Bronchial epithelial cell (primary cell): ENCODE measurements around the gene MCOLN1. TPM values are rescaled to one million over a fixed set of nuclear protein-coding genes. Genes with fewer than 3 reads are reported as not detected.
"Not testable (repeated sequence)": the region's sequence is repeated elsewhere in the genome, so short reads cannot be mapped to it uniquely, and the experiment has no call there.

Experiments
- DNase-seq: peaks from one replicate; pipeline ENCODE4 v3.0.0-alpha.2; 2010; ENCODE audit warnings: low read depth
- FAIRE-seq: peaks from 2 replicates; lab custom pipeline; 2011; peaks lifted over from hg19 to GRCh38; lab: Jason Lieb, UNC
- H3K27me3 ChIP-seq: 2 replicates; pipeline ENCODE4 v1.5.1; 2011; ENCODE audit warnings: low read length; ENCODE audit not compliant: control insufficient read depth, insufficient read depth
- H3K36me3 ChIP-seq: 2 replicates; pipeline ENCODE4 v1.5.1; 2011; ENCODE audit warnings: low read length; ENCODE audit not compliant: control insufficient read depth, insufficient read depth
- H3K4me3 ChIP-seq: 2 replicates; pipeline ENCODE4 v1.5.1; 2011; ENCODE audit warnings: mild to moderate bottlenecking, low read depth, low read length, control low read depth
- CTCF ChIP-seq: IDR thresholded peaks from 2 replicates; pipeline ENCODE4 v1.5.1; 2011; ENCODE audit warnings: mild to moderate bottlenecking, moderate library complexity, low read length, control low read depth, inconsistent platforms; ENCODE audit not compliant: insufficient read depth, severe bottlenecking
- total RNA-seq: library from RNA; depleted of rRNA; stranded (reverse); fragments of >200 nt; gene quantifications from 2 replicates; pipeline ENCODE4 v1.2.1, GENCODE V29; 2014

Gene MCOLN1
- total RNA-seq, 1 donor from 2014 or later: 3.7 TPM

- TF ChIP-seq CTCF: no peak
- peaks cover 5% of the 10 kb centered on the region for H3K36me3 ChIP-seq
- no peak overlapping the region for H3K4me3 ChIP-seq
- FAIRE-seq: no peak
- no peaks in the 10 kb centered on the region for H3K27me3 ChIP-seq
- DNase-seq: no peak
Observed at GRCh38 chr19:7562646-7563393, 40.4 kb downstream of the MCOLN1 start.

GRCh38 chr19:7564866-7565265, 42.4 kb downstream of the MCOLN1 start:
- FAIRE-seq: no peak
- no peak for TF ChIP-seq CTCF
- H3K36me3 ChIP-seq: peaks cover 2% of the 10 kb centered on the region
- H3K4me3 ChIP-seq: no peak overlapping the region
- H3K27me3 ChIP-seq: no peaks in the 10 kb centered on the region
- no peak for DNase-seq

GRCh38 chr19:7565332-7565731, 42.9 kb downstream of the MCOLN1 start:
- no peak for TF ChIP-seq CTCF
- FAIRE-seq (no peak), DNase-seq (no peak)
- no peak overlapping the region for H3K4me3 ChIP-seq
- H3K27me3 ChIP-seq: no peaks in the 10 kb centered on the region
- H3K36me3 ChIP-seq: peaks cover 2% of the 10 kb centered on the region

- no peaks in the 10 kb centered on the region for H3K27me3 ChIP-seq
- TF ChIP-seq CTCF: no peak
- DNase-seq: peak; percentile 27
- no peaks in the 10 kb centered on the region for H3K36me3 ChIP-seq
- FAIRE-seq: no peak
- H3K4me3 ChIP-seq: no peak overlapping the region
Observed at GRCh38 chr19:7570761-7571160, 48.3 kb downstream of the MCOLN1 start.

GRCh38 chr19:7575434-7576040, 53.1 kb downstream of the MCOLN1 start:
- H3K4me3 ChIP-seq: no peak overlapping the region
- peak; percentile 30 for DNase-seq
- no peak for FAIRE-seq

GRCh38 chr19:7577422-7577821, 55.0 kb downstream of the MCOLN1 start:
- not testable (repeated sequence) for H3K36me3 ChIP-seq, DNase-seq, FAIRE-seq, H3K4me3 ChIP-seq, H3K27me3 ChIP-seq

More at GRCh38 chr19:7575434-7576040, 53.1 kb downstream of the MCOLN1 start:
- no peaks in the 10 kb centered on the region for H3K36me3 ChIP-seq
- no peaks in the 10 kb centered on the region for H3K27me3 ChIP-seq
- TF ChIP-seq CTCF: no peak
